Measurements from ENCODE around the gene SOX10.

The SOX10 gene

DNA sequence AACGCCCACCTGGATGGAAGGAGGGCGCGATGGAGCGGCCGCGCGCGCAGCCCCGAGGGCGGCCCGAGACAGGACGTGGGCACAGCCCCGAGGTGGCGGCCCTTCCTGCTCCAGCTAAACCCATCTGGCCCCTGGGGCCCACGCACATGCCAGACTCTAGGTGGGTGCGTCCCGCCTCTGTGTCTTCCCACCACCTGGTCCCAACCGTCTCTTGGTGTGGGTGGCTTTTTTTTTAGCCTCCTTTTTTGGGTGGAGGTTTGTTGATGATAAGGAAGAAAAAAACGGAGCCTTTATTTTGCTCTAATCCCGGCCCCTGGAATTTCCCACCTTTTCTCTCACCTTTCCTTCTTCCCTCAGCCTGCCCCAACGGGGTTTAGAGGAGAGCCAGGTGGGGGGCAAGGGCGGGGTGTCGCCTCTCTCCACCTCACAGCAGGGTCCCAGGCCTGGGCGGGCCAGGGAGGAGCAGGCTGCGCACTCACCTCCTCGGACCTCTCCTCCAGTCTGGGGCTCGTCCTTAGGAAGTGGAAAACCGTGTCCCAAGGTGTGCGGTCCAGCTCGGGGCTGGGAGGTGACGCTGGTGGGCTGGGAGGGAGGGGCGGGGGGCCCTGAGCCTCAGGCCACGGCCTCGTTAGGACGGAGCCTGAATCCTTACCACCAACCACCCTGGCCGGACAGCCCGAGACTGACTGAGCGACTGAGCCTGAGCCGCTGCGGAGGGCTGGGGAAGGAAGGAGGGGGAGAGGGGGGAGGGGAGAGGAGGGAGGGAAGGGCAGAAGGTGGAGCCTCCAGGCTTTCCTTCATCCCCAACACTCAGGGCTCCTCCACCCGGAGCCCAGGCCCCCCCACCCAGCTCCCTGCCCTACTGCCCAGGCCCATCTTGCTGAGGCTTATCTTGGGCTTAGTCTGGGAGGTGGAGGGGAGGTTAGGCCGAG is at the start of gene SOX10:
SOX10 (minus strand) TSS at position 696 of the 932 bp plus-strand sequence. CDS start 771 bp downstream, outside the sequence.
- DNase-seq = no peak

- DNase-seq = no peak
These were observed 49.3 kb upstream of the SOX10 start for GRCh38 chr22:38033522-38034277.

DNA sequence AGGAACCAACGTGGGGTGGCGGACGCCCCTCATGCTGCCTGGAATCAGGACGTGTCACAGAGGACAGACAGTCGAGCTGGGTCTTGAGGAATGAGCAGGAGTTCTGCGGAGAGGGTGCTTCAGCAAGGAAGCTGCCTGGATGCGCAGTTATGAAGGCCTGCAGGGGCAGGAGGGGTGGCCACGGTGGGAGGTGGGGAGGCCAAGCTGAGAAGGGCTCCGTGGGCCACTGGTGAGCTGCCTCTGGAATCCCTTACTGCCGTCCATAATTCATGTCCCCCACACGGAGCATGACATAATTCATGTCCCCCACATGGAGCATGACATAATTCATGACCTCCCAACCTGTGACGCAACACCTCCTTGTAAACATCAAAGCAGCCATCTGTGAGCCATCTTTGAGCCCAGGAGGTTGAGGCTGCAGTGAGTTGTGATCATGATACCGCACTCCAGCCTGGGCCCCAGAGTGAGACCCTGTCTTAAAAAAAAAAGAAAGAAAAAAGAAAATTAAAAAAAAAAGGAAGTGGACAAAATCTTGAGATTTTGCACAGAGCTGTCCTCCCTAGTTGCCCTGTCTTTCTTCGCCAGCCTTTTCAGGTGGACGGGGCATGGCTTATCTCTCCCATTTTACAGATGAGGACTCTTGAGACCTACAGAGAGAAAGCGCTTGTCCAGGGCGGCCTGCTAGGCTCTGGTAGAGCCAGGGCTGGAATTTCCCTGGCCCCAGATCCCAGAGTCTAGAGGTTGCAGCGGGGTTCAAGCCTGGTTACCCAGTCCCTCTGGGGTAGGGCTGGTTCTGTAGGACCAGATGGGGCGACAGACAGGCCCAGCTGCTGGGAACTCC is 48.5 kb upstream of the SOX10 start:
- DNase-seq = no peak

DNA sequence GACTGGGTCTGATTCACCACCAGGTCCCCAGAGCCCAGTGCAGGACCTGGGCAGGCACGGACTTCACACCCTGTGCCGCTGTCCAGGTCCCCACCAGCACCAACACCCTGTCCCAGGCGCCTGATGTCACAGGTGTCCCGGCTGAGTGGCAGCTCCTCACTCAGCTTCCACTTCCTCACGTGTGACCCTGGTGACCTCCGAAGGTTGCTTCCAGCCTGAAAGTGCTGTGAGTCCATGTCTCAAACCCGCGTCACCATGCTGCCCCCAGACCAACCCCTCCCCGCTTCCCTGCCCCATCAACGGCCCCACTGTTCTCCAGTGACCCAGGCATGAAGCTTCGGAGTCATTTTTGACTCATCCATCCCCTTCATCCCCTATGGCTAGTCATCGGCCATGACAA is 47.1 kb upstream of the SOX10 start:
- no peak for DNase-seq

DNA sequence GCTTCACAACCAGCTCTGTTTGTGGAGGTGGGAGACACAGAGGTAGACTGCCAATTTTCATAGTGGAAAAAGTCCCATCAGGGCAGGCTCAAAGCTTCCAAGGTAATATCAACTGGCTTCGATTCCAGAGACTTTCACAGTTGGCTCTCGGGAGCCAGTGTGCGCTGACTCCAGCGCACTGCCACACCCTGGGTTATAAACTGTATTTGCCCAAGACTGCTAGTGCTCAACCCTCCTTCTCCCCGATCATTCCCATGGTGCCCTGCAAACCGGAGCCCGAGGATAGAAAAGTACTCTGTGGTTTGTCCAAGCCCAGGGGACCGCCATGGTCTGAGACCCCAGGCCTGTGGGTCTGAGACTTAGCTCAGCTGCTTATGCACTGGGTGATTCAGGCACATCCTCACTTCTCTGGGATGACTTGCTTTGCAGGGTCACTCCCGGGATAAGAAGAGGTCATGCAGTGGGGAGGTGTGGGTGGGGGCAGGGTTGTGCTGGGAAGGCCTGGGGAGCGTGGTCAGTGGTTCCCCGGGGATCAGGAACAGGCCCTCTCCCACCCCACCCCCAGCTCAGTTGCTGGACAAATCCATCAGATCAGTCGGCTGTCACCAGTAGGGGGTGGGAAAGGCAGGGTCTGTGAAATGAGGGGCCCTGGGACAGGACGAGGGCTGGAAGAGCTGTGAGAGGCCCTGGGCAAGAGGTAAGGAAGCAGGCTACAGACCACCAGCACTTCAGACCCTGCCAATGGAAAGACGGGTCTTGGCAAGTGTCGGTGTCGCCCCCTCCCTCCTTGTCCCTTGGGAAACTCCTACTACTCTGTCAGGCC is 46.2 kb upstream of the SOX10 start:
- DNase-seq = no peak

DNA sequence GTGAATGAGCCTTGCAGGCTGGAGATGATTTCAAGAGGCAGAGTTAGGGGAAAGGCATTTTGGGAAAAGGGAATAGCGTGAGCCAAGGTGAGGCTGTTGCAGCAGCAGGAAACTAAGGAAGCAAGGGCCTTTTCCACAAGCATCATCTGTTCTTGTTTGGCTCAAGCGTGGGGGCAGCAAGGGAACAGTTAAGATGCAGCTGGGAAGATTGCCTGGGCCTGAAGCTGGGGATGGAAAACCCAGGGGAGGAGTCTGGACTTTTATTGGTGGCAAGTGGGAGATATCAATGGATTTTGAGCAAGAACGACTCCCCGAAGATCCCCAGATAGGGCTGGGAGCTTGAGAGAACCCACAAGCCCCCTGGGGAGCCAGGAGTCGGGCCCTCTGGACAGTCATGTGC is 45.5 kb upstream of the SOX10 start:
- DNase-seq = no peak

DNA sequence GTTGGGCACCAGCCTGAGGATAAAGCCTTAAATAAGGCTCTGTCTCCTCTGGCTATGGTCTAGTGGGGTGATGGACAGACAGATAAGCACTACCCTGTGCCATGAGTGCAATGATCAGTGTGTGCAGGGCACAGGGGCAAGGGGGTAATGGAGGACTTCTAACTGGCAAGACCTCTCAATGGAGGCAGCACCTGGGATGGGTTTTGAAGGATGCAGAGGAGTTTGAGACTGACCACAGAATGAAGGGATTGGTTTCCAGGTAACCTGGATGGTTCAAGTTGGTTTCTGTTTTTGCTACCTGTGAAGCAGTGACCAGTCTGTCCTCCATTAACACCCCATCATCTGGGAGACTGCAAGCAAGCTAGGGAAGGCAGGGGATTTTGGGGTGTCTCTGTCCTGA is 45.0 kb upstream of the SOX10 start:
- no peak for DNase-seq

GRCh38 chr22:38028344-38029130 is 44.2 kb upstream of the SOX10 start:
- no peak for DNase-seq

- no peak for DNase-seq
These were observed 43.1 kb upstream of the SOX10 start for GRCh38 chr22:38027487-38027886.

DNA sequence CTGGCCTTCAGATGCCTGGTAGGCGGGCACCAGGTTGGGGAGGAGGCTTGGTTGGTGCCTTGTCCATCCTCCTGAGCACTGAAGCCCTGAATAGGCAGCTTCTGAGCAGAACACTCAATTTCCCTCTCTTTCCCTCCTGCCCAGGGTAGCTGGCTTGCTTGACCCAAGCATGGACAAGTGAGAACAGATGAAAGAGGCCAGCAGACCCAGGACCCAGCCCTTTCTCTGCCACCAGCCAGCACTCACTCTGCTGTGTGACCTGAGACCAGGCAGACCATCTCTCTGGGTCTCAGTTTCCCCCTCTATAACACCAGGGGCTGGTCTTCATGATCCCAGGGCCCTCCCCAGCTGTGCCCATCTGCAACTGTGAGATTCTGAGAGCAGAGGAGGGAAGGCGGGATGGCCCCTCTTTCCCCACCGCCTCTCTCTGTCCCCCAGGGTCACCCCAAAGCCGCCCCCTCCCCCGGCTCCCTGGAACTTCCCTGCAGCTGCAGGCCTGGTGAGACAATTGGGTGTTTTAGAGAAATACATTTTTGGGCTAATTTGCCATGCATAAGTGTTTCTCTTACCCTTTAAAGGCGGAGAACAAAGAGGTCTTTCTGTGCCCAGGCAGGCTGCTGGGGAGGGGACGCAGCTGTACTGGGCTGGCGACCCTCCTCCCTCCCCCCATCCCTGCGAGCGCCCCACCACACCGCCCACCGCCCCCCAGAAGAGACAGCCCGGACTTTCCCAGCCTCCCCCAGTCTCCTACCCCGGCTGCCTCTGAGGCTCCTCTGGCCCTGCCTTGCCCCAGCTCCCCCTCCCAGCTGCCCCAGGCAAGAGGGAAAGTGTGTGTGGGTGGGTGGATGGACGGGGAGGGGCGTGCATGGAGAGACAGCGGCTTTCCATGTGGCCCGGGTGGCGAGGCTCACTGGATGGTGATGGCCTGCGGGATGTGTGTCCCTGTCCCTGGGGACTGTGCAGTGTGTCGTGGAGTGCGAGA is 42.1 kb upstream of the SOX10 start:
- DNase-seq = no peak

- no peak for DNase-seq
These were observed 41.2 kb upstream of the SOX10 start for GRCh38 chr22:38025514-38025913.

DNA sequence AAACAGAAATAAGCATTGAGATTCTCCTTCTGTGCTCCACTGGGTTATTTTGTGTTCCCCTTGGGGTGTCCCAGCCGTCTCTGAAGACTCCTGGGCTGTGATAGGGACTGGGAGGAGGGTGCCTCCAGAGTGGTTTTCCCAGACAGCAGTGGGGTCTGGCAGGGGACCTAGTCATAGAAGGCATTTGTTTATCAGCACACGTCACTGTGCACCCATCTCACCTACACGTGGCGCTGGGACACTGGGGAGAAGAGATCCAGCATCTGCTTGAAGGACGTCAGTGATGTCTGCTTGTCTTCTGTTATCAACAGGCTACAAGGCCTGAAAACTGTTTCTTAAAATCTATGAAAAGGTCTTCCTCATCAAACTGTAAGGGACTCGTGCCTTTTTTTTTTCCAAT is 38.7 kb upstream of the SOX10 start:
- DNase-seq = no peak

GRCh38 chr22:38021206-38021605 is 36.9 kb upstream of the SOX10 start:
- no peak for DNase-seq

DNA sequence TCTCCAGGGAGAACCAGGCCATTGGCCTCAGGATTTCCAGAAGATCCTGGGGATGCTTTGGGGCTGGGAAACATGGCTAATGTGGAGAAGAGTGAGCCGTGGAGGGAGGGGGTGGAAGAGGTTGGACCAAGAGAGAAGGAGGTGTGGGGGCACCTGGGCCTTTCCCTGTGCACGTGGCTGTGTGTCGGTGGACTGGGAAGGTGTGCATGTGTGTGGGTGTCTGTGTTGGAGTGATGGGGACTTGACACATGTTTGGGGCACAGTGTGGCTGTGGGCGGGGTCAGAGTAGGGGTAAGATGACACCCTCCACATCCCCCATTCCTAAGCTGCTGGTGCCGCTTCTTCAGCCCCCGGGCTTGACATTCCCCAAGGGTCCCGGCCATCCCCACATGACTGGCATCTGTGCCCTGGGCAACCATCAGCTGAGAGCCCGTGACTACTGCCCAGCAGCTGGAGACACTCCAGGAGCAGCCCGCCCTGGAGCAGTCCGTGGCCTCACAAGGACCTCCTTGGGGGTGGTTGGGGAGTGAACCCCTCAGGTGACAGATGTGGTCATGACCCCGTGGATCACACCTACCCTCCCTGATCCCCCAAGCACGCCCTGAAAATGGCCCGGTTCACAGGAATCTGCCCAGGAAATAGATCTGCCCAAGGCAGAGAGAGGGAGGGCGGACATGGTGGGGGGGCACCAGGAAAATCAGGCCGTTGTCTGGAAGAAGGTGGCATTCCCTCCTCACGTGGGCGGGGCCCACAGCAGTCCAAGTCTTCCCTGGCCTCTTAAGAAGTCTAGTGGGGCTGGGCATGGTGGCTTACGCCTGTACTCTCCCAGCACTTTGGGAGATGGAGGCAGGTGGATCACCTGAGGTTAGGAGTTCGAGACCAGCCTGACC is 34.8 kb upstream of the SOX10 start:
- DNase-seq = no peak

- no peak for DNase-seq
These were observed 33.9 kb upstream of the SOX10 start for GRCh38 chr22:38017939-38018885.

- no peak for DNase-seq
These were observed 33.0 kb upstream of the SOX10 start for GRCh38 chr22:38017272-38017920.
